ENCODE measurements around the gene CFAP58.

Gene CFAP58

GRCh38 chr10:104334561-104334960 is 19.1 kb upstream of the CFAP58 start:
- DNase-seq (ENCODE audit: low read depth): no peak

DNA sequence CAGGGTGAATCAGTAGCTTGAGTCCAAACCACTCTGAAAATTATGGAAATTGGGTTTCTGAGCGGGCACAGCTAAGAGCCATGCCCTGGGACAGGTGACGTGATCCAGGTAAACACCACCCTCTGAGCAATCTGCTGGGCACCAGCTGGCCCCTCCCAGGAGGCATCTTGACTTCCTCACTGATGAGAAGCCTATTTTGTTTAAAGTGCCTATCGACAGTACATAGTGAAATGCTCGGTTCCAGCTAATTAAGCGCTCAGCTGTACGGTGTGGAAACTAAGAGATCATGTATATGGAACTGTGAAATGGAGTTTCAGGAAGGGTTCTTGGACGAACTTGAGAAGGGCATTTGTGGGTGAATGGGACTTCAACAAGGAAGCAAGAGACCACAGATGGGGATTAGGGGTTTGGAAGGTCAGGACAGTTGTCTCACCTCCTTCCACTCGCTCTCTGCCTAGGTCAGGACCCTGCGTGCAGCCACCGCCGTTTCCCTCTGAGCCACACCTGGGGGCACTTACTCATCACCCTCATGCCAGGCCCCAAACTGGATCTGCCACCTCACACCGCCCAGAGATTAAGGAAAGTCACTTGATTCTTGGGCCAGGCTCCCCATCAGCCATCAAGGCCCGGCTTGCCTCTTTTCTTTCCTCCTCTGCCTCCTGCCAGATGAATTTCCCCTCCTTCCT is 18.5 kb upstream of the CFAP58 start:
- no peak for DNase-seq (ENCODE audit: low read depth)

DNA sequence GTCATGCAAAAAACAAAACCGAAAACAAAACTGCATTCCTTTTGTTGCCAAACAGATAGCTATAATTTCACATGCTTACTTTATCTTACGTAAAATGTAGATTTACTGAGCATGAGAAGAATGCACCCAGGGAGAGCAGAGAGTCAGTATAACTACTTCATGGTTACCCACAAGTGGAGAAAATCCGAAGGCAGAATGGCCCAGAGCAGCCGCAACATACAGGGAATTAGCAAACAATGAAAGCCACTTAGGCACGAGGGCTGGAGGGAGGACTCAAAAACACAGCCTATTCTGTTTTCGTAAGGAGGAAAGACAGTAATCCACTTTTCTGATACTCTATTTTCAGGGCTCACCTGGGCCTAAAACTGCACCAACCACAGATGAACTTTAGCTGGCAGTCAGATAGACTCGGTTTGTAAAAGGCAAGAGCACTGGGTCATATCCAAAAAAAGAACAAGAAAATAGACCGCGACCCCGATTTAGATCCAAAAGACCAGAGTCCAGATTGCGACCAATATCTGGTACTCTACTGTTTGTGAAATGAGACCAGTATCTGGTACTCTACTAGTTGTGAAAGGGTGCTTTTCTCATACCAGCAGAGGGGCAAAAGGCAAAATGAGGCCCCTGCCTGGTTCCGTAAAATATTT is 16.7 kb upstream of the CFAP58 start:
- no peak for DNase-seq (ENCODE audit: low read depth)

DNA sequence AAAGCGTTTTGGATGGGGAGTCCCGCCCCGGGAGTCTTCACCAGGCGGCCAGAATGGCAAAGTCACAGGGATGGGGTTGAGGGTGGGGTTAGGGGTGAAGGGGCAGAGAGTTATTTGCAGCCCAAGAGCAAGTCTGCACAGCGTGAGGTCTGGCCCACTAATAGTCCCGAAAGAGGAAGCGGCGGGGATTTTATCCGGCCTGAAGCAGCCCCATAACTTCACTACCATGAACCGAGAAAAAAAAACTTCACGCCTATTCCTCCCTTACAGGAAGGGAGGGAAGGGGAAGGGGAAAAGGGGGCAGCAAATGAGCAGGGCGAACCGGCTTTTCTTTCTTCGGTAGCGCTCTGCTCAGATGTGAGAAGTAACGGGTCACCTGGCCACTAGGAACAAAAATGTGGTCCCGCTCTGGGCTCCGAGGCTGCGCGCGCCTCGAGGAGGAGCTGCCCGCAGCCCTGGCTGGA is 16.1 kb upstream of the CFAP58 start:
- no peak for DNase-seq (ENCODE audit: low read depth)

- no peak for DNase-seq (ENCODE audit: low read depth)
Observed at GRCh38 chr10:104337985-104338735, 15.5 kb upstream of the CFAP58 start, which contains the start of gene ITPRIP. ITPRIP (minus strand) TSS chr10:104338465; CDS start chr10:104316051, 22,414 bp downstream.

- no peak for DNase-seq (ENCODE audit: low read depth)
Observed at GRCh38 chr10:104339469-104340110, 14.0 kb upstream of the CFAP58 start.

- DNase-seq (ENCODE audit: low read depth): no peak
Observed at GRCh38 chr10:104340111-104340526, 13.5 kb upstream of the CFAP58 start.

DNA sequence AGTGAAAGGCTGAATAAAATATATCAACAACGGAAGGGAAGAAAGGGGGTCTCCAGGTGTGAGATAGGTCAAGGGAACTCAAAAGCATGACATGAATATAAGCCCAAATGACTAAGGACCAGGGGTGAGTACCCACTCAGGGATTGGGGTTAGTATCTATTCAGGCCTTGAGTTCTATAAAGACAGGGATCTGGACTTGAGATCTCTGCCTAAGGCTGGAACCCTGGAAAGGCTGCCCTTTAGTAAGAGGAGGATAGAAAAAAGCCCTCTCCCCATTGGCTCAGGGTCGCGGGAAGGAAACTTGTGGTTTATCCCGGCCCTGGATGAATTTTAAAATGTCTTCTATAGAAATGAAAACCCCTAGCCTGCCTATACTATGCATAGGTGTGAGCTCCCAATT is 13.0 kb upstream of the CFAP58 start:
- no peak for DNase-seq (ENCODE audit: low read depth)

DNA sequence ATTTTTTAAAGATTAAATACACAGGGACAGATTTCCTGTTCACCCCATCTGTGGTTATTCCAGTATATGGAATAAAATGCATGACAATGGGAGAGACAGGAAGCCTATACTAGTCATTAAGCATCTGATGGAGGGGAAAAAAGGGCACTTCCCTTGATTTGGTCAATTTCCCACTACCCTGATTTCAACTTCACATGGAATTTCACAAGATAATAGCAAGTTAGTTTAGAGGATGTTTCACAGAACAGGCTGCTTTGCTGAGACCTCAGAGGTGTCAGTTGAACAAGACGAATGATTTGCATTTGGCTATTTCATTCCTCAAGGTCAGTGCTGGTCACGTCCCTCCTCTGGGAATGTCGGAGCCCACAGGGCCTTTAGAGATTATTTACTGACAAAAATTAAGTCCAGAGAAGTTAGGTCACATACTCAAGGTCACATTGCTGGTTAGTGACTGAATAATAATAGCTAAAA is 10.7 kb upstream of the CFAP58 start:
- DNase-seq (ENCODE audit: low read depth): no peak

DNA sequence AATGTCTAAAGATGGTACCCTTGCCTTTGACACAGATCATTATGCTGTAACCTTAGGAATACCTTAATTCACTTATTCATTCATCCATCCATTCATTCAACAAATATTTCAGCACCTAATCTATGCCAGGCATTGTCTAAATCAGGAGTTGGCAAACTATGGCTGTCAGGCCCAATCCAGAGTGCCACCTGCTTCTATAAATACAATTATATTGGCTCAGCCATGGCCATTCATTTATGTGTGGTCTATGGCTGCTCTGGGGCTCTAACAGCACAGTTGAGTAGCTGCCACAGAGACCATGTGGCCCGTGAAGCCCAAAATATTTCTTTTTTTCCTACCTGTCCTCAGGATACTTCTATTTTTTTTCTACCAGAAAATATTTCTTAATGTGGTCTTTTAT is 9.4 kb upstream of the CFAP58 start:
- no peak for DNase-seq (ENCODE audit: low read depth)

GRCh38 chr10:104345515-104345914 is 8.1 kb upstream of the CFAP58 start:
- DNase-seq (ENCODE audit: low read depth): no peak

- no peak for DNase-seq (ENCODE audit: low read depth)
Observed at GRCh38 chr10:104345941-104346340, 7.7 kb upstream of the CFAP58 start.

- no peak for DNase-seq (ENCODE audit: low read depth)
Observed at GRCh38 chr10:104347295-104348045, 6.2 kb upstream of the CFAP58 start.

DNA sequence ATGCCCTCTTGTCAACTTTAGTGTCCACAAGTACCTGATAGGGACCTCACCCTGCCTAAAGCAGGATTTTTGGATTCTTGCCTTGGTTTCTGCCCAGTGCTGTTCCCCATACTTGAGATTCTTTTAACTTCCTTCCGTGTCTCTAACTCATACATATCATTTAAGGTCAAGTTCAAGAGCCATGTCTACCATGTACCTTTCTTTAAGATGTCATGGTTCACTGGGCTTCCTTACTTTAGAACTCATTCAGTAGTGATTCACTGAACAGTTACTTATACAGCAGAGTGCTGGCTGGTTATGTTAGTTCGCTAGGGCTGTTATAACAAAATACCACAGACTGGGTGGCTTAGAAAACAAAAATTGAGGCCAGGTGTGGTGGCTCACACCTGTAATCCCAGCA is 5.0 kb upstream of the CFAP58 start:
- DNase-seq (ENCODE audit: low read depth): no peak

- DNase-seq (ENCODE audit: low read depth): no peak
Observed at GRCh38 chr10:104349623-104350126, 4.0 kb upstream of the CFAP58 start.

DNA sequence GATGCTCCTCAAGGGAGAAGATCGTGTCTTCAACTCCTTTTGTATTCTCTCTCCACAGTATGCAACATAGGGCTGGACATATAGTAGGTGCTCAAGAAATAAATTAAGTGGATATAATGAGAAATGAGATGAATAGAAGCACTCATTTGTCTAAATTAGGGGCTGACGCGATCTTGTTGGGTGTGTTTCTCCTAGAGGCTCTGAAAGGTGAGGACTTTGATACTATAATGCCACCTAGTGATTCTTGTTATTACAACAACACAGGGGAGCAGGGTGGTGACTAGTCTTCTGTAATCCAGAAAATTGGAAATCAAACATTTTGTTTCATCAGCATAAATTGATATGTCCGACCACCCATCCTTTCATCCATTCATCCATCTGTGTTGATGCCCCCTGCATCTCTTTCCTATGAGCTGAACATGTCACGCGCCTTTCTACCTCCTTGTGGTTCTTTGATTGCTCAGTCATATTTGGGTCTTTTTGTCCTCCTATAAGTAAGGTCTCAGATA is 3.5 kb upstream of the CFAP58 start:
- DNase-seq (ENCODE audit: low read depth): no peak

DNA sequence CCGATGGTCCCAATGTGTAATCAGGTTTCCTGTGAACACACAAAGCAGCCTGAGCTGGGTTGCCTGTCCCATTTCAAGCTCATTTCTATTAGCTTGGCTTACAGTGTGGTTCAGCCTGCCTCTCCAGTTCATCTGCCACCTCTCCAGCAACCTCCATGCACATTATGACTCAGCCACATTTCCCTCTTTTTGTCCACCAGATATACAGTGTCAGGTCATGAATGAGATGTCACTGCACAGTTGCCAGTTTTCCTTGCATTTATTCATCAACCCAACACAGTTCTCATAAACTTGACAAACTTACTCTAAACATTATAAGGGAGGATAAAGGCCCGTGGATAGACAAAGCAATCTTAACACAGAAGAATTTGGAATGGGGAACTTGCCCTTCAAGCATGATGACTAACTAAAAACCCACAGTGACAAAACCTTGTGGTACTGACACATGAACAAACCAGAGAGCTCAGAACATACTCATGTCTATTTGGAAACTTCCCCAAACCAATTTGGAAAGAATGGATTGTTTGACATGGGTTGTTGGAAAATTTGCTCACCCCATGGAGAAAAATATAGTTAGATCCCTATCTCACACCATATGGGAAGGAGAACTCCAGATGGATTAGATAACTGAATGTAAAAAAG is 2.5 kb upstream of the CFAP58 start:
- DNase-seq (ENCODE audit: low read depth): no peak

- no peak for DNase-seq (ENCODE audit: low read depth)
Observed at GRCh38 chr10:104351919-104352318, 1.7 kb upstream of the CFAP58 start.

DNA sequence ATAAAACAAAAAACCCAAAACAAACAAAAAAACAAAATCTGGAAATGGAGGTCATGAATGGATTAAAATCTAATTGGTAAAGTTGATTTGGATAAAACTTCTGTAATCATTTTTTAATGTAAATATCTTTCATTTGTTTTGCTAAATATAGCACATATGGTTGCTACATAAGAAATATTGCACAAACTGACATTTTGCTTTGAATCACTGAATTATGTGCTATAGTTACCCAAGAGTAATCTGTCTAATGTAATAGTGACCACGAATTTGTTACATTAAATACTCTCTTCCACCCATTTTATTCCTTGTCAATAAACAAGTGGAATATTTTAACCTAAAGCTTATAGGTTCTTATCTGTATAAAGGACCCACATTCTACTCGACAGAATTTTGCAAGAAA is 6.2 kb downstream of the CFAP58 start:
- DNase-seq (ENCODE audit: low read depth): no peak

GRCh38 chr10:104367904-104368303 is 14.3 kb downstream of the CFAP58 start:
- no peak for DNase-seq (ENCODE audit: low read depth)

DNA sequence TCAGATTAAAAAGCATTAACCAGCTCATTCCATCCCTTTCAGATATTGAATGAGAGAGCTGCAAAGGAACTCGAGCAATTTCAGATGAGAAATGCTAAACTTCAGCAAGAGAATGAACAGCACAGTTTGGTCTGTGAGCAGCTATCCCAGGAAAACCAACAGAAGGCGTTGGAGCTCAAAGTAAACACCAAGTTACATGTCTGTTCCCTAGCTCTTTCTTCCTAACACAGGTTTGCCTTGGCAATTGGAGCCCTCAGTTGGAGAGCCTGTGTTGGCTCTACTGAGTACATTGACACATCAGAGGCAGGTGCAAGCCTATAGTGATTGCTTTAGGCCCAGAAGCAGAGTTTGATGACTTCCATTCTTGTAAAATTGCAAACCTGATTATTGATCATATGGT is 14.7 kb downstream of the CFAP58 start:
- no peak for DNase-seq (ENCODE audit: low read depth)
